IPS DF 19.7 (cell line): ENCODE results near the gene ZNF470.

Source experiments
- DNase-seq: peaks from one replicate; pipeline ENCODE4 v3.0.0-alpha.2; 2013; ENCODE audit warnings: low read depth, low spot score

The ZNF470 gene

DNA sequence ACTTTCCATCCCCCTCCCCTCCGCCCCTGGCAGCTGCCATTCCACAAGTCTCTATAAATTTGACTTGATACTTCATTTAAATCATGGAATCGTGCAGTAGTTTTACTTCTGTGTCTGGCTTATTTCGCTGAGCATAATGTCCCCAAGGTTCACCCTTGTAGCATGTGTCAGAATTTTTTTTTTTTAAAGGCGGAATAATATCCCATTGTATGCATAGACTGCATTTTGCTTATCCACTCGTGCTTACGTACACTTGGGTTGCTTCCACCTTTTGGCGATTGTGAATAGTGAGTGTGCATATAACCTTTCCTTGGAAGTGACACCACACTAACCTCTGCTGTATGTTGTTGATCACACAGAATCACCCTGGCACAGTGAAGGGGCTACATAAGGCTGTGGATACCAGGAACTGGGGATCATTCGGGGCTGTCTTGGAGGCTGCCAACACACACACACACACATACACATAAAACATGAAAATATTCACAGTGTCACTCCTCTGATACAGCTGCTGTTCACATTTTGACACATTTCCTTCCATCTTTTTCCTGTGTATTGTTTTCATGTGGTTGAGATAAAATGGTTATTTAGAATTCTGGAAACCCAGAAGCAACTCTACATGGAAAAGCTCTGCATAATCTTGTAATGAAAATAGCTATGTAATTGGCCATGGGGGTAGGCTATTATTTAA lies 41.2 kb downstream of the ZNF470 start:
- DNase-seq, result no peak

DNA sequence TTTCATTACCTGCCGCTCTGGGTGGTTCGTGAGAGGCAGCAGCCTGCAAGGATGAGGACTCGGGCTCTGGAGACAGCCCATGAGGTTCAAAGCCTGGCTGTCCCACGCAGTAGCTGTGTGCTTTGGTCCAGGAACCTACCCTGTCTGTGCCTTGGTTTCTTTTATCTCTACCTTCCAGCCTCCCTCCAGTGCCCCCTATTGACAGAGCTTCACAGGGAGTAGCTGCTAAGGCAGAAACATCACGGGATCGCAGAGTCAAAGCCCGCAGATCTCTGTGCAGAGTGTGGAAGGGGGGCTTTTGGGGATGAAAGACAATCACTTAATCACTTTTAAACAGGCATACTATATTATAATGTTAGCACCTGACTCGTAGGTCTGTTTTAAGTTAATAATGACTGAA lies 44.0 kb downstream of the ZNF470 start:
- DNase-seq, result no peak

- no peak for DNase-seq
Observed at GRCh38 chr19:56612737-56613136, 45.5 kb downstream of the ZNF470 start.

DNA sequence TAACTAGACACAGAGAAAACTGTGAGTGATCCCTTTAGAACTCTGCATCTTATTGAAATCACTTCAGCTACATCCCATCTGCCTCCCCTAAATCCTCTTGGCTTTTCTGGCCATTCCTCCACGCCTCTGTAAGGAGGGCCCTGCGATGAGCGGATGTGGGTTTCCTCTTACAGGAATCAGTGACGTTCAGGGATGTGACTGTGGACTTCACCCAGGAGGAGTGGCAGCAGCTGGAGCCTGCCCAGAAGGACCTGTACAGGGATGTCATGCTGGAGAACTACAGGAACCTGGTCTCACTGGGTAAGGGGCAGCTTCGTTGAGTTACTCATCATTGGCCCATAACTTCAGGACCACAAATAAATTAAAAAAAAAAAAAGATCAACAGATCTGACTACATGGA lies 46.4 kb downstream of the ZNF470 start:
- DNase-seq, result no peak

DNA sequence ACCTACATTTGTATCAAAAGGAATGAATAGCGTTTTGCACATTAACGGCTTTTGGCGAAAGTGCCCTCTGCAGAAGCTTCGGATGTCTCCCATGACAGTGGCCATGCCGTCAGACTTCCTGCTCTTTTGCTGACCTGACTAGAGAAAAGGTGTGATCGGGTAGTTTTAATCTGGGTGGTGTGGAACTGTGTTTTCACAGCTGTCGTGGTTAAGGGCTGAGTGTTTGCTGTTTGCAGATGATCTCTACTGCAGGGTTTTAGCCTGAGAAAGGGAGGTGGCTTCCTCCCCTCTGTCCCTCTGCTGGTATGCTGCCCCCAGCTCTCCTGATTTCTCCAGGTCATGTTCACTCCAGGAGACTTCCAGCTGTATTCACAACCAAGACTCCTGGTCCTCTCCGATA lies 50.3 kb downstream of the ZNF470 start:
- DNase-seq, result no peak

DNA sequence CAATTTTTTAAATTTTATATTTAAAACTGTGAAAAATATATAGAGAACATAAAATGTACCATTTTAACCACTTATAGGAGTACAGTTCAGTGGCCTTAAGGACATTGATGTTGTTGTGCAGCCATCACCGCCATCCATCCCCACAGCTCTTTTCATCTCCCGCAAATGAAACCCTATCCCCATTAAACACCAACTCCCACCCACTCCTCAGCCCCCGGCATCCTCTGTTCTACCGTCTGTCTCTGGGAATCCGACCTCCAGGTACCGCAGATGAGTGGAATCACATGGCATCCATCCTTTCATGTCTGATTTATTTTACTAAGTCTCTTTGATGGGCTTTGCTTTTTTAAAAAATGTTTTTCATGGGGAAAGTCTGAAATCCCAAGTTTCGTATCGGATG lies 51.9 kb downstream of the ZNF470 start:
- no peak for DNase-seq

DNA sequence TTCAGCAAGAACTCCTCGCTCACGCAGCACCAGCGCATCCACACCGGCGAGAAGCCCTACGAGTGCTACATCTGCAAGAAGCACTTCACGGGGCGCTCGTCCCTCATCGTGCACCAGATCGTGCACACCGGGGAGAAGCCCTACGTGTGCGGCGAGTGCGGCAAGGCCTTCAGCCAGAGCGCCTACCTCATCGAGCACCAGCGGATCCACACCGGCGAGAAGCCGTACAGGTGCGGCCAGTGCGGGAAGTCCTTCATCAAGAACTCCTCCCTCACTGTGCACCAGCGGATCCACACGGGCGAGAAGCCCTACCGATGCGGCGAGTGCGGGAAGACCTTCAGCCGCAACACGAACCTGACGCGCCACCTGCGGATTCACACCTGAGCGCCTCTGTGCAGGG lies 55.1 kb downstream of the ZNF470 start:
- no peak for DNase-seq

DNA sequence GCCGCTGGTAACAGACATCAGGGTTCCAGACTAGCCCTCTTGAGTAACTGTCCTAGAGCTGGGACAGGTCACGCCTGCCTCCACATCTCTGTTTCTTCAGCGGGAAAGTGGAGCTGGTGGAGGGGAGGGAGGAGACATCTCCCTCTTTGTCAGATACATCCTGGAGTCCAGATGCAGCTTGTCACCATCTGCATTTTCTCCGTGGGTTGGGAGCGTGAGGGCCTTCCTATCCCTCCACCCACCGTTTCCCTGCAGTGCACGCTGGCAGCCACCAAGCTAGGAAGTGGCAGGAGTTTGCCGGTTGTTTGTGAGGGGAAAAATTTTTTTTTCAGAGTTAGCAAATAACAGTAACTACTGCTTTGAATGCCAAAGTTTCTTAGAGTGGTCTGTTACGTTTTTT lies 55.7 kb downstream of the ZNF470 start:
- DNase-seq, result no peak

DNA sequence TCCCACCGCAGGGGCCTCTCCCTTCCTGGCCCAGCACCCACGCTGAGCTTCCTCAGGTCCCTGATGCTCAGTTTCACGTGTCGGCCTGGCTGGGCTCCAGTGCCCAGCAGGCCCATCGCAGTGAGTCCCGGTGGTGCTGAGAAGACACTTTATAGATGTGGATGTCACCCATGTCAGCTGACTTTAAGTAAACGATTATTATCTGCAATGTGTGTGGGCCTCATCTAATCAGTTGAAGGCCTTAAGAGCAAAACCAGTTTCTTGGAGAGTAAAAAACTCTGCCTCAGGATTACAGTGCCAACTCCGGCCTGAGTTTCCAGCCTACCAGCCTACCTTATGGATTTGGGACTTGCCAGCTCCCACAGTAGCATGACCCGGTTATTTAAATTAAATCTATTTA lies 58.4 kb downstream of the ZNF470 start:
- no peak for DNase-seq

GRCh38 chr19:56633021-56633420 lies 65.8 kb downstream of the ZNF470 start:
- no peak for DNase-seq

DNA sequence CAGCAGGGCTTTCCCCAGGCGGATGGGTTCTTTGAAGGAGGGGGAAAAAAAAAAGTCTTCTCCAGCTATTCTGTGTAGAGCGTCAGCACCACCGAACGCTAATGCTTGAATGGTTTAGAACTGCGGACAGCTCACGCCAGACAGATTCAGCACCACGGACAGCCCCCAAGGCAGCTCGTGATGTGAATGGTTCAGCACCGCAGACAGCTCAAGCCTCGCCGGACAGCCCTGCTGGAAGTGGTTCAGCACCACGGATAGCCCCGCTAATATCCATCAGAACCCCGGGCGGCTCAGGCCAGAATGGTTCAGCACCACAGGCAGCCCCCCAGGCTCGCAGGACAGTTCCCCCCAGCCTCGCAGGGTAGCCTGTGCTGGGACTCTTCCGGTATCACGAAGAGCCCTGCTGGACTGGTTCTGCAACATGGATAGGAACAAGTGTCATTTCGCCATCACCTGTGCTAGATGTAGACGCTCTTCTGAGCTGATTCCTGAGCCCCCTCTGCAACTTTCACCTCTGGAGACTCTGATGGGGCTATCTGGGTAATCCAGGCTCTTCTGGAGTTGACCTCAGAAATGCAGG lies 70.8 kb downstream of the ZNF470 start:
- DNase-seq, result peak; percentile 42
